K562 (cell line): ENCODE measurements around the gene ZFYVE21. TPM values are rescaled to one million over a fixed set of nuclear protein-coding genes. Genes with fewer than 3 reads are reported as not detected.

Source experiments
- ATAC-seq: fragments of 200-7000 bp; cut with Tn5 transposase; 3 replicates; pipeline ENCODE4 v1.9.1; 2020; ENCODE audit warnings: moderate library complexity
- BruUV-seq: library from RNA; stranded (reverse); fragments of 400-500 nt; replicated peaks from 2 replicates; lab custom pipeline; 2021; lab: Mats Ljungman, UMichigan
- CTCF ChIA-PET: fragments of 300-600 bp; formaldehyde crosslinking; extraction: SDS; loops from one replicate; lab custom pipeline; 2021; ENCODE audit warnings: low intra/inter-chr PET ratio; lab: Yijun Ruan, JAX
- POLR2A ChIA-PET: fragments of 300-600, 350-650 bp; sonication (Branson Sonifier 250); formaldehyde crosslinking; extraction: SDS; loops from one replicate; lab custom pipeline; 2021; ENCODE audit warnings: antibody characterized with exemption, inconsistent platforms; lab: Yijun Ruan, JAX
- DNase-seq, 4 experiments: peaks; one replicate each; pipeline versions ENCODE4 v3.0.0 to v3.0.0-alpha.2; 2011 to 2018; ENCODE audit warnings: low spot score in 3 of 4, mixed read lengths in 3 of 4; ENCODE audit errors: extremely low read depth in 1 of 4
- FAIRE-seq: peaks from 2 replicates; lab custom pipeline; 2011; peaks lifted over from hg19 to GRCh38; lab: Jason Lieb, UNC
- H2AFZ ChIP-seq: 2 replicates; pipeline ENCODE4 v1.6.0; 2011; ENCODE audit warnings: low read depth, low read length, control low read depth, inconsistent platforms
- H3K27ac ChIP-seq: fragments of 200-600 bp; 3 replicates; pipeline ENCODE4 v1.8.0; 2011; ENCODE audit warnings: low read depth, mild to moderate bottlenecking, control low read depth, inconsistent platforms, low read length, moderate library complexity, mixed read lengths; ENCODE audit errors: extremely low read depth
- H3K27me3 ChIP-seq, 2 experiments: fragments of 300-600 bp in 1 of 2; 2 replicates in 1 of 2; 3 replicates in 1 of 2; pipeline versions ENCODE4 v1.6.0 to v1.8.0; 2011; ENCODE audit warnings: inconsistent platforms in 2 of 2, low read length in 2 of 2, mild to moderate bottlenecking in 1 of 2, mixed read lengths in 1 of 2, moderate library complexity in 1 of 2; ENCODE audit not compliant: control insufficient read depth in 2 of 2, insufficient read depth in 2 of 2
- H3K36me3 ChIP-seq: fragments of 300-600 bp; 3 replicates; pipeline ENCODE4 v1.8.0; 2011; ENCODE audit warnings: mild to moderate bottlenecking, low read length, inconsistent platforms; ENCODE audit not compliant: control insufficient read depth, insufficient read depth
- H3K4me1 ChIP-seq, 2 experiments: fragments of 200-600 bp in 1 of 2; replicated peaks in 1 of 2; 2 replicates in 1 of 2; 3 replicates in 1 of 2; pipeline versions ENCODE4 v1.5.1 to v1.8.0; 2011; ENCODE audit warnings: inconsistent platforms in 2 of 2, low read length in 2 of 2, mild to moderate bottlenecking in 1 of 2, mixed read lengths in 1 of 2, moderate library complexity in 1 of 2; ENCODE audit not compliant: control insufficient read depth in 2 of 2, insufficient read depth in 2 of 2
- H3K4me2 ChIP-seq: 2 replicates; pipeline ENCODE4 v1.6.1; 2011; ENCODE audit warnings: low read length, control low read depth, inconsistent platforms, mixed read lengths; ENCODE audit not compliant: insufficient read depth
- H3K4me3 ChIP-seq: fragments of 200-600 bp; sonication (generic), shearing (Covaris generic); 2 replicates; pipeline ENCODE4 v1.5.1; 2016; ENCODE audit warnings: control low read depth, inconsistent platforms
- H3K79me2 ChIP-seq: fragments of 200-600 bp; 3 replicates; pipeline ENCODE4 v1.8.0; 2011; ENCODE audit warnings: low read length, inconsistent platforms; ENCODE audit not compliant: control insufficient read depth, insufficient read depth
- H3K9ac ChIP-seq, 2 experiments: 2 replicates each; pipeline versions ENCODE4 v1.6.0 to v1.6.1; 2011; ENCODE audit warnings: low read depth in 2 of 2, low read length in 2 of 2, control low read depth in 1 of 2, inconsistent platforms in 1 of 2, mild to moderate bottlenecking in 1 of 2, mixed read lengths in 1 of 2; ENCODE audit not compliant: insufficient read depth in 1 of 2
- H3K9me1 ChIP-seq: one replicate; pipeline ENCODE4 v1.6.0; 2011; ENCODE audit warnings: inconsistent platforms, mild to moderate bottlenecking, low read length, moderate library complexity; ENCODE audit not compliant: control insufficient read depth, insufficient read depth
- H3K9me3 ChIP-seq: replicated peaks from 2 replicates; pipeline ENCODE4 v1.5.1; 2011; ENCODE audit warnings: low read depth, low read length, inconsistent platforms; ENCODE audit not compliant: control insufficient read depth, insufficient read depth
- H4K20me1 ChIP-seq: replicated peaks from 2 replicates; pipeline ENCODE4 v1.6.1; 2011; ENCODE audit warnings: low read length, inconsistent platforms, mixed read lengths; ENCODE audit not compliant: control insufficient read depth, insufficient read depth
- POLR2G ChIP-seq: fragments of 200-400 bp; formaldehyde crosslinking; IDR thresholded peaks from 2 replicates; pipeline ENCODE4 v1.6.1; 2017; ENCODE audit warnings: low read depth, mild to moderate bottlenecking, antibody characterized with exemption, low read length, moderate library complexity
- WGBS: fragments of 100-300 bp; shearing (Covaris generic); methylation state at CpG from one replicate; pipeline ENCODE4 v1.1.6; 2016; ENCODE audit warnings: low coverage, mixed read lengths; ENCODE audit not compliant: insufficient coverage; ENCODE audit errors: missing lambda C conversion rate; 5-methylcytosine and 5-hydroxymethylcytosine counted together
- in situ Hi-C: fragments of 300-500 bp; cut with MboI; formaldehyde crosslinking; loops from 4 replicates; pipeline ENCODE4 v1.15.0; 2018; ENCODE audit warnings: inconsistent platforms, mixed read lengths
- intact Hi-C: fragments of 100-400 bp; cut with micrococcal nuclease; formaldehyde crosslinking; loops from 2 replicates; pipeline ENCODE4 v1.14.2; 2022
- polyA plus RNA-seq, 8 experiments: library from polyadenylated mRNA; depleted of rRNA in 4 of 8; stranded (reverse) in 5 of 8; unstranded in 3 of 8; fragments of >200 nt; fragmentation: Nextera tagmentation in 2 of 8; fragmentation: Illumina TruSeq in 1 of 8; extraction: Ambion mirVana in 2 of 8; extraction: Trizol in 1 of 8; gene quantifications; 2 replicates each; pipeline versions ENCODE4 v1.2.1 to v1.2.3, GENCODE V29; 2011 to 2014; ENCODE audit warnings: inconsistent platforms in 1 of 8, missing spikeins in 1 of 8
- total RNA-seq, 7 experiments: library from RNA; depleted of rRNA in 6 of 7; stranded (reverse); fragments of >200 nt in 6 of 7; fragmentation: Illumina TruSeq in 2 of 7; extraction: Trizol in 2 of 7; gene quantifications; 2 replicates each; pipeline versions ENCODE4 v1.2.1 to v1.2.3, GENCODE V29; 2011 to 2021; ENCODE audit warnings: low replicate concordance in 1 of 7
- TF ChIP-seq, protein P1 (sequence below): fragments of 450-650 bp; IDR thresholded peaks from one replicate; pipeline ENCODE4 v1.6.1; 2018; ENCODE audit warnings: mild to moderate bottlenecking, moderate library complexity; ENCODE audit not compliant: partially characterized antibody

The ZFYVE21 gene
- total and polyA plus RNA-seq, 9 of the 15 experiments (the other 6 are each of a cell fraction or from before 2014, with no cell fraction given): 0.90 to 23.1 (median 15.6) TPM

DNA sequence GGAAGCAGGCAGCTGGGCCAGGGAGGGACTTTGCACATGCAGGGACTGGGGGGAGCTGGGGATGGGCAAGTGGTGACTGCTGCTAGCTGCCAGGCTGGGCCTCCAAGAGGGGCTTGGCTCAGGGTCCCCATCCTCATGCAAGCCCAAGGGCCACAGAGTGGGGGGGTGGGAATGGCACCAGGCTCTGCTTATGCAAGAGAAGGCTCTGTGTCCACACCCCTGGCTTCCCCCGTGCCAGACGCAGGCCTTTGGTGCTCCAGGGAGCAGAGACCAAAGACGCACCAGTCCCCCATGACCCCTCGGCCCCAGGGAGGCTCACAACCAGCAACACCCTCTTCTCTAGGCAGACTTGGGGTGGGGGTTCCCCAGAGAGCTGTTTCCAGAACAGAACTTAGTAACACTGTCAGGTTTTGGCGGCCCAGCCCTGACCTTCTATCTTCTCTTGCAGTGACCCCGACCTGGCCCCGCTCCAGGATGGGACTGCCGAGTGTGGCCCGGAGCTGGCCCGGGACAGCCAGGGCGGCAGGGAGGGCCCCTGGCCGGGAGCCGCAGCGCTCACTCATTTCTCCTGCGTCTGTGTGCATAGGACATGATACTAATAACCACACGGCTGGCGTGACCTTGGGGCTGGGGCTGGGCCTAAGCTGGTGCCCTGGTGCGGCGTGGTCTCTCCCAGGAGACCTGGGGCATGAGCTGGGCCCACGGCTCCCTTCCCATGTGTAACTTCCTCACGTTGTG, 14.7 kb upstream of the ZFYVE21 start:
- POLR2A ChIA-PET: interaction anchor here (0.6 to 1.0 kb wide), 4 partner anchors 13 to 141 kb away, joined by 3 to 4 read pairs (median 3); no protein-coding TSS in a partner anchor
- BruUV-seq: no TSS peak

More for the DNA sequence above, 14.7 kb upstream of the ZFYVE21 start:
- CTCF ChIA-PET: no interaction called here
- no peak overlapping the region for H3K4me3 ChIP-seq
- H3K36me3 ChIP-seq: peaks cover 89% of the 10 kb centered on the region; the same call in 2 of the 3 replicates
- FAIRE-seq (no peak), DNase-seq (no peak), ATAC-seq (no peak)
- no peak overlapping the region for H3K4me2 ChIP-seq
- 83% methylated on average over 16 of the region's 21 CpGs for WGBS
- peaks cover 0 to 40% of the 10 kb centered on the region in 2 experiments; a peak in 2 of 5 replicates for H3K4me1 ChIP-seq
- H2AFZ ChIP-seq: no peak overlapping the region
- in situ Hi-C loops (no loop called here), intact Hi-C loops (no loop called here)
- no peaks in the 10 kb centered on the region; the same call in 1 of the 2 replicates for H4K20me1 ChIP-seq
- peak; percentile 73 for TF ChIP-seq POLR2G
- TF ChIP-seq, protein P1, sequence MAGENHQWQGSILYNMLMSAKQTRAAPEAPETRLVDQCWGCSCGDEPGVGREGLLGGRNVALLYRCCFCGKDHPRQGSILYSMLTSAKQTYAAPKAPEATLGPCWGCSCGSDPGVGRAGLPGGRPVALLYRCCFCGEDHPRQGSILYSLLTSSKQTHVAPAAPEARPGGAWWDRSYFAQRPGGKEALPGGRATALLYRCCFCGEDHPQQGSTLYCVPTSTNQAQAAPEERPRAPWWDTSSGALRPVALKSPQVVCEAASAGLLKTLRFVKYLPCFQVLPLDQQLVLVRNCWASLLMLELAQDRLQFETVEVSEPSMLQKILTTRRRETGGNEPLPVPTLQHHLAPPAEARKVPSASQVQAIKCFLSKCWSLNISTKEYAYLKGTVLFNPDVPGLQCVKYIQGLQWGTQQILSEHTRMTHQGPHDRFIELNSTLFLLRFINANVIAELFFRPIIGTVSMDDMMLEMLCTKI: no peak
- H3K27ac ChIP-seq: no peak overlapping the region
- no peaks in the 10 kb centered on the region for H3K9me3 ChIP-seq
- peak overlapping the region in 1 of 2 experiments; percentile 35; a peak in 1 of 4 replicates for H3K9ac ChIP-seq
- H3K79me2 ChIP-seq: no peaks in the 10 kb centered on the region
- no peaks in the 10 kb centered on the region for H3K9me1 ChIP-seq
- H3K27me3 ChIP-seq: no peaks in the 10 kb centered on the region
